Esophagus squamous epithelium (tissue), 5 donors: Measurements from ENCODE around the gene RXFP4. TPM values are rescaled to one million over a fixed set of nuclear protein-coding genes. Genes with fewer than 3 reads are reported as not detected.

ENCODE experiments used
- DNase-seq: peaks from one replicate; lab custom pipeline; 2025; lab: John Stamatoyannopoulos, UW
- H3K27ac ChIP-seq, 4 donors: fragments of 200-600 bp; sonication (generic); one replicate each; pipeline ENCODE4 v1.5.1; 2016 to 2019; ENCODE audit warnings: mild to moderate bottlenecking in 1 of 4
- H3K27me3 ChIP-seq, 4 donors: fragments of 200-600 bp; sonication (generic); 1 replicate in 3 of 4; 2 replicates in 1 of 4; pipeline versions ENCODE4 v1.5.1 to v1.6.0; 2017 to 2021; ENCODE audit warnings: antibody characterized with exemption in 1 of 4
- H3K36me3 ChIP-seq, 3 donors: fragments of 200-600 bp; sonication (generic); one replicate each; pipeline ENCODE4 v1.5.1; 2016 to 2019
- H3K4me1 ChIP-seq, 3 donors: fragments of 200-600 bp; sonication (generic); one replicate each; pipeline ENCODE4 v1.5.1; 2017 to 2019
- H3K4me3 ChIP-seq, 4 donors: fragments of 200-600 bp; sonication (generic); 1 replicate in 3 of 4; 2 replicates in 1 of 4; pipeline ENCODE4 v1.5.1; 2016 to 2019; ENCODE audit warnings: mild to moderate bottlenecking in 2 of 4, moderate library complexity in 1 of 4
- H3K9me3 ChIP-seq, 3 donors: fragments of 200-600 bp; sonication (generic); one replicate each; pipeline ENCODE4 v1.5.1; 2016 to 2019
- CTCF ChIP-seq, 6 experiments: fragments of 450-650 bp in 4 of 6; fragments of 200-600 bp in 2 of 6; sonication (generic) in 2 of 6; IDR thresholded peaks; one replicate each; pipeline ENCODE4 v1.5.1; 2016 to 2019; ENCODE audit warnings: antibody characterized with exemption in 6 of 6, mild to moderate bottlenecking in 4 of 6, moderate library complexity in 4 of 6
- POLR2A ChIP-seq, 4 donors: fragments of 450-650 bp; IDR thresholded peaks; one replicate each; pipeline ENCODE4 v1.6.1; 2017; ENCODE audit warnings: antibody characterized with exemption in 4 of 4, mild to moderate bottlenecking in 4 of 4, moderate library complexity in 3 of 4
- WGBS, 2 donors: methylation state at CpG; one replicate each; pipeline ENCODE4 v1.1.5; 2018; 5-methylcytosine and 5-hydroxymethylcytosine counted together
- intact Hi-C: fragments of 100-400 bp; cut with DNase I; formaldehyde crosslinking; loops from one replicate; pipeline ENCODE4 v1.15.0; 2022
- total RNA-seq, 4 donors: library from RNA; depleted of rRNA; stranded (reverse); fragments of >200 nt; gene quantifications; one replicate each; pipeline ENCODE4 v1.1.0, GENCODE V29; 2016
- donor health status: DM: yes; HTN: yes; CAD: no.

RXFP4 gene
- total RNA-seq, 4 donors from 2014 or later = not detected

GRCh38 chr1:155954645-155955044, 13.2 kb downstream of the RXFP4 start:
- no peaks in the 10 kb centered on the region for H3K27me3 ChIP-seq
- peaks cover 42 to 100% (median 81%) of the 10 kb centered on the region in 3 donors for H3K36me3 ChIP-seq
- H3K4me3 ChIP-seq = no peak overlapping the region
- H3K9me3 ChIP-seq = no peaks in the 10 kb centered on the region
- no peak overlapping the region for H3K27ac ChIP-seq
- no peak for TF ChIP-seq POLR2A (IDR thresholded peaks at IDR 0.05)
- no peak for TF ChIP-seq CTCF (IDR thresholded peaks at IDR 0.05)
- WGBS, 2 donors = 90 to 100% methylated on average over 3 of the region's 3 CpGs
- intact Hi-C loops = no loop called here
- no peaks in the 10 kb centered on the region for H3K4me1 ChIP-seq
- DNase-seq = no peak

DNA sequence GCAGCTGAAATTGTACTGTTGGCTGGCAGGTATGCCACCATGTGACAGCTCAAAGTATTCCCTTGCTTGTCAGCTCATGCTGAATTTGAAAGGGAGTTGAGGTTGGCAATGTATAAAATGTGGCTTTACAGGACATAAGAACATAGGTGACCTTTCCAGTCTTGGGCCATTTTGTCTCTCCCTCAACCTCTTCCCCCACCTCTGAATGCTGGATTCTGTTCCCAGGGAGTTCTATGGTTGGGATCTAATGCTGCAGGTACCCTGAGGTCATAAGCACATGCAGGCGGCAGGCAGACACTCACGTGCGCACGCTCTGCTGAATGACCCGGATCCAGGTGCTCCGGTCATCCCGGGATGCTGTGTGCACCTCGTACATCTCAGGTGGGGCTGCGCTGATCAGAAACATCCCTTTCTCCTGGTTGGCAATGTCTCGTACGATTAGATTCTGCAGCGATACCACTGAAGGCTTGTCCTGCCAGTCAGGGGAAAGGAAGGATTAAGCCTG, 16.0 kb downstream of the RXFP4 start:
- no peak overlapping the region for H3K27ac ChIP-seq

GRCh38 chr1:155960081-155960745, 18.8 kb downstream of the RXFP4 start:
- TF ChIP-seq CTCF (IDR thresholded peaks at IDR 0.05) (no peak), POLR2A (IDR thresholded peaks at IDR 0.05) (no peak)
- H3K36me3 ChIP-seq = peaks cover 27 to 100% (median 78%) of the 10 kb centered on the region in 3 donors
- H3K27me3 ChIP-seq = no peaks in the 10 kb centered on the region
- no peak overlapping the region for H3K4me3 ChIP-seq
- peak overlapping the region in 3 of 4 donors; percentile 64 to 80 (median 74) for H3K27ac ChIP-seq
- no peaks in the 10 kb centered on the region for H3K9me3 ChIP-seq
- intact Hi-C loops = no loop called here
- WGBS, 2 donors = 47 to 93% methylated on average over 3 of the region's 3 CpGs
- peaks cover 5 to 31% (median 17%) of the 10 kb centered on the region in 3 donors for H3K4me1 ChIP-seq
- DNase-seq = no peak

More for the DNA sequence above, 16.0 kb downstream of the RXFP4 start:
- Histone ChIP-seq H3K4me1 (peaks cover 0 to 24% (median 10%) of the 10 kb centered on the region in 3 donors), H3K27me3 (no peaks in the 10 kb centered on the region), H3K9me3 (no peaks in the 10 kb centered on the region), H3K4me3 (no peak overlapping the region), H3K36me3 (peaks cover 34 to 100% (median 79%) of the 10 kb centered on the region in 3 donors)
- no peak for TF ChIP-seq CTCF (IDR thresholded peaks at IDR 0.05)
- no peak for TF ChIP-seq POLR2A (IDR thresholded peaks at IDR 0.05)
- WGBS, 2 donors = 86 to 96% methylated on average over 5 to 11 of the region's 12 CpGs
- DNase-seq = no peak
- intact Hi-C loops = no loop called here

GRCh38 chr1:155961937-155962336, 20.5 kb downstream of the RXFP4 start:
- DNase-seq = no peak
- H3K4me3 ChIP-seq = no peak overlapping the region
- TF ChIP-seq POLR2A (IDR thresholded peaks at IDR 0.05) = no peak
- TF ChIP-seq CTCF (IDR thresholded peaks at IDR 0.05) = peak in 2 of 6 experiments; percentile 21 to 36
- peak overlapping the region; percentile 17 to 85 (median 73) for H3K27ac ChIP-seq
- no peaks in the 10 kb centered on the region for H3K9me3 ChIP-seq
- intact Hi-C loops = no loop called here
- no peaks in the 10 kb centered on the region for H3K27me3 ChIP-seq
- 12% methylated on average over 6 of the region's 14 CpGs; no CpG with 5 or more reads in 1 of the 2 donors for WGBS, 2 donors
- peaks cover 35 to 100% (median 78%) of the 10 kb centered on the region in 3 donors for H3K36me3 ChIP-seq
- peaks cover 7 to 38% (median 27%) of the 10 kb centered on the region in 3 donors for H3K4me1 ChIP-seq

GRCh38 chr1:155962599-155963211, 21.3 kb downstream of the RXFP4 start:
- intact Hi-C loops = no loop called here
- DNase-seq = no peak
- 68 to 74% methylated on average over 6 of the region's 18 CpGs for WGBS, 2 donors
- TF ChIP-seq POLR2A (IDR thresholded peaks at IDR 0.05) (no peak), CTCF (IDR thresholded peaks at IDR 0.05) (no peak)
- H3K4me1 ChIP-seq = peaks cover 14 to 45% (median 35%) of the 10 kb centered on the region in 3 donors
- no peaks in the 10 kb centered on the region for H3K27me3 ChIP-seq
- H3K9me3 ChIP-seq = no peaks in the 10 kb centered on the region
- H3K27ac ChIP-seq = peak overlapping the region; percentile 17 to 85 (median 73)
- peaks cover 35 to 100% (median 71%) of the 10 kb centered on the region in 3 donors for H3K36me3 ChIP-seq
- H3K4me3 ChIP-seq = no peak overlapping the region
